ENCODE measurements around the gene PNMA6E.

Gene PNMA6E

DNA sequence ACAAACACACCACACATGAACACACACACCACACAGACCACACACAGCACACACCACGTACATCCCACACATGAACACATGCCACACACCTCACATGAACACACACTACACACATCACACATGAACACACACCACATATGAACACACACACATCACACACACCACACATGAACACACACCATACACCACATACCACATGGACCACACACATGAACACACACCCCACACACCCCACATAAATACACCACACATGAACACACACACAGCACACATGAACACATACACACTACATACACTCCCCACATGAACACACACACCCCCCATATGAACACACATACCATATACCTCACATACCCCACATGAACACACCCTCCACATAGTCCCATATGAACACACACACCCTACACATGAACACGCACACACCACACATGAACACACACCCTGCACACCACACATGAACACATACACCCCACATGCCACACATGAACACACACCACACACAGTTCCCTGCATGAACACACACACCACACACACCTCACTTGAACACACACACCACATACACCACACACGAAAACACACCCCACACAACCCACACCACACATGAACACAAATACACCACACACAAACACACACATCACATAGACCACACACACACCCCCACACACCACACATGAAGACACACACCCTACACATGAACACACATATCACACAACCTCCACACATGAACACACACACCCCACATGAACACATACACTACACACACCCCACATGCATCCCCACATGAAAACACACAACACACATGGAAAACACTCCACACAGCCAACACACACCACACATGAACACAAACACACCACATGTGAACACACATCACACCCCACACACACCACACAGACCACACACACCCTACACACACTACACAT, 18.3 kb downstream of the PNMA6E start:
- DNase-seq = no peak

DNA sequence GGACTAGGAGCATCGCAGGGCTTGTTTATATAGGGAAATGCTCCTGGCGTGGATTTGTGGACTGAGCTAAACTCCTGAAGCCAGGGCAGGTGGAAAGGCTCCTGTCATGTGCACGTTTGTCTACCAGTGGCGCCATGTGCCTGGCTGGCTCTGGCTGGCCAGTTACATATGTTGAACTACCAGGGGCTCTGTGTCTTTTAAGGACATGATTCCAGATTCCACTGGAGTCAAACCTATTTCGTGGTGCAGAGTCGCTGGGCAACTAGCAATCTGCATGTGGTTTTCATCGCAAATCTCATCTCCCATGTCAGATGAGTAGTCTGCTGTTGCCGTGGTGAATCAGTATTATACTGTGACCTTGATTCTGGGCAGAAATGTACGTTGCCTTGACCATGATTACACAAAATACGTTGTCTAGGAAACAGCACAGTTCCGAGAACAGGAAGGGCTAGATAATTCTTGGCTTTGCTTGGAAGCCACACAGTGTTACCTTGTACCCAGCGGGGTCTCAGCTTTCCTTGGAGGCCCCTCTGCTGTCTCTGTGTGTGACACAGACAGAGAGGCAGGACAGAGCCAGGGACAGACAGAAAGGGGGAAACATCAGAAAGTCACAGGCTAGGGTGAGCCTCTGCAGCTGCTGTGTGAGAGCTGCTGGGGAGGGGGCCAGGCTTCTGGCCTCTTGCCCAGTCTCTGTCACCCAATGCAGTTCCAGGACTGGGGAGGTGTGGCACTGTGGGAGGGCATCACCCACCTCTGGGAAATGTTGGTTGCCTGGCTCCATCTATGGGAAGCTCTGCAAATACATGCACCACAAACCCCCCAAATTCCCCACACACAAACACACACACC, 19.2 kb downstream of the PNMA6E start:
- peak; percentile 80 for DNase-seq

DNA sequence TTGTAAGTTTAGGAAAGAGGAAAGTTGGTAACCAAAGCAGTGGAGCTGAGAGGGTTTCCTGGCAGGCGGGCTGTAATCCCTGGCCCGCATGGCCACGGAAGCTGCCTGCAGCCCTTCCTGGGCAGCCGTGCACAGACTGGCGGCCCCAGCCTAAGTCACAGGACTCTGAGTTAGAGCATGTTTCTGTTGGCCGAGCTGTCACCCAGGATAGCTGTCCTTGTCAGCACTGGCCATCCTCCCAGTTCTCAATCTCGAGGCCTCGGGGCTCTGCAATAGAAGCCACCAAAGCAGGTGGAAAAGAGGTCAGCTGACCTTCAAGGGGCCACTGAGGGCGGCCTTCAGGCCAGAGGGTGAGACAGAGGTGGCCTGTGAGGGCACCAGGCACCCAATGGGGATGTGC, 20.5 kb downstream of the PNMA6E start:
- no peak for DNase-seq

DNA sequence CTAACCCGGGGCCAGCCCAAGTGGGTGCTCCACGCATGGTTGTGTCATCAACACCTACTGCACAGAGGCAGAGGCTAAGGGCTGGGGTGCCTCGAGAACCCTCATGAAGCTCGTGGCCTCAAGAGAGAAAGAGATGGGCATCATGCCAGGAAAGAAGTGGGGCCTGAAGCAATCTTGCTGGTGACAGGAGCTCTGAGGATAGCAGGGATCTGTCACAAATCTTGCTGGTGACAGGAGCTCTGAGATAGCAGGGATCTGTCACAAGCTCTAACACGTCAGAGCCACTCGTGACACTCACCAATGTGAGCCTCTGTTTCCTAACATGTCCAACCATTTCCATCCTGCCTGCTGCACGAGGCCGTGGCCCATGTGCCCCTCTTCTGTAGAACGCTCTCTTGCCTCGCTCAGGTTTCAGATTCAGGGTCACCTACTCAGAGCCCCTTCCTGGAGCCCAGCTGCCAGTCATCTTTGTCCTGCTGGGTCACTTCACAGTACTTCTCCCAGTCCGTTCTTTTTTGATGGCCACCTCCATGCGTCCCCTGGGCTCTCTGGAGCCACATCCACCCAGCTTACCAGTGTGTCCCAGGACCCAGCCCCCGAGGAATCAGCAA, 21.1 kb downstream of the PNMA6E start:
- no peak for DNase-seq

DNA sequence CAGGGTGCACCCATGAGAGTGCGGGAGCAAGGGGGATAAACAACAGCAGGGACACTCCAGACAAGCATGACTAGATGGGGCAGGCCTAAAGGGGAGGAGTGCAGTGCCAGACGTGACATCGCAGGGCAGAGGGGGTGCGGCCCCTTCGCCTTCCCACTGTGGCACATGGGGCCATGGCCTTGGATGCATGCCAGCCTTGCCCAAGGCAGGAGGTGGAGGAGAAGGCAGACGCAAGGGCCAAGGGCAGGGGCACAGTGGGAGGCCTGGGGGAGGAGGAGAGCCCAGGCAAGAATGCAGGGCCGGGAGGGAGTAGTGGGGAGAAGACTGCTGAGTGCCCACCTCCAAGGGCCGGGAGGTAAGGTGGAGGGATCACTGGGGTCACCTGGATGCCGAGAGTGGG, 21.6 kb downstream of the PNMA6E start:
- DNase-seq = no peak

DNA sequence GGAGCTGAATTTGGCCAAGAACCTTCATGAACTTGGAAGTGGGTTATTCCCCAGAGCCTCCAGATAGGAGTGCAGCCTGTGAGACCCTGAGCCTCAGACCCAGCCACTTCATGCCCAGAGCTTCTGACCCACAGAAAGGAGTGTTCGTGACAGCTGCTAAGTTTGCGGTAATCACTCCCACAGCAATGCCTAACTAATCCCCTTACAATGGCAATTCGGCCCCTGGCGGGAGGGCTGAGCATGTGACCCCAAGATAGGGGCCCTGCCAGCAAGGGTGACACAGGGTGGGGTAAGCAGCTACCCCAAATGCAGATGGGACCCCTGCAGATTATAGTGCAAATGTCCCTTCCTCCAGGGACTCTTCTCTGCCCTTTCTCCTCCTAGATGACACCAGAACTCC, 22.5 kb downstream of the PNMA6E start:
- DNase-seq = peak; percentile 58

DNA sequence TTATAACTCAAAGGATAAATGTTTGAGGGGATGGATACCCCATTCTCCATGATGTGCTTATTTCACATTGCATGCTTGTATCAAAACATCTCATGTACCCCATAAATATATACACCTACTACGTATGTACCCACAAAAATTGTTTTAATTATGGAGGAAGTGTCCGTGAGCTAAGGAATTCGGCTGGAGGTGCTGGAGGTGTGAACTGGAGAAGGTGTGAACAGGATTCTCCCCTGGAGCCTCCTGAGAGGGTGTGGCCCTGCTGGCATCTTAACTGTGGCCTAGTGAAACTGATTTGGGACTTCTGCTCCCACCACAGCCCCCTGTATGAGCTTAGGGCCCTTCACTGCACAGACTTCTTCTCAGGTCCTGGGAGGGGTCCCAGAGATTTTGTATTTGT, 23.4 kb downstream of the PNMA6E start:
- DNase-seq = no peak

DNA sequence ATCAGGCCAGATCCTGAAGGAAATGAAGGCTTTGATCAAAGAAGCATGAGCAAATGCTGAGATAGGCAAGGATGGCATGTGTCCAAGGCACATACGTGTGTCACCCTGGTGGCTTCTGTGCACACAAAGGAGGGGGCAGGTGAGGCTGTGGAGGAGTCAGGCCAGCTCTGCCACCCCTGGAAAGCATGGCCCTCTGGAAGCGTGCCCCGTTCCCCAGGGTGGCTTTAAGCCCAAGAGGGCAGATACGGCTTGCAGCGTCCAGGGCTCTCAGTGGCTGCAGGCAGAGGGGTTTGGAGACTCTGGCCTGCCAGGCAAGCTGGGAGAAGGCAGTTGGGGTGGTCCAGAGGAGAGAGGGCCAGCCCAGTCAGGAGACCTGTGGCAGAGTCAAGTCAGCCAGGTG, 25.6 kb downstream of the PNMA6E start:
- no peak for DNase-seq

DNA sequence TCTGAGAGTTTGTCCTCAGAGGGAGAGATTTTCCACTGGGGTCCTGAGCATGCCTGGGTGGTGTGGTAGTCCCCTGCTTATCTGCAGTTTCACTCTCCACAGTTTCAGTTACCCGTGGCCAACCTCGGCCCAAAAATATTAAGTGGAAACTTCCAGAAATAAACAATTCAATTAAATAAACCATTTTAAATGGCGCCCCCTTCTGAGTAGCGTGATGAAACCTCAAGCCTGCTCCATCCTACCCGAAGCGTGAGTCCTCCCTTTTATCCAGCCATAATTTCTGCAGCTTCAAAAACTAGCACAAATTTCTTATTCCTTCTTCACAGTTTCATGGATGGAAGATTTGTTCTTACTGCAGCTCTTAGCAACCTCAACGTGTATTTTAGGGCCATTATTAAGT, 26.7 kb downstream of the PNMA6E start:
- no peak for DNase-seq

DNA sequence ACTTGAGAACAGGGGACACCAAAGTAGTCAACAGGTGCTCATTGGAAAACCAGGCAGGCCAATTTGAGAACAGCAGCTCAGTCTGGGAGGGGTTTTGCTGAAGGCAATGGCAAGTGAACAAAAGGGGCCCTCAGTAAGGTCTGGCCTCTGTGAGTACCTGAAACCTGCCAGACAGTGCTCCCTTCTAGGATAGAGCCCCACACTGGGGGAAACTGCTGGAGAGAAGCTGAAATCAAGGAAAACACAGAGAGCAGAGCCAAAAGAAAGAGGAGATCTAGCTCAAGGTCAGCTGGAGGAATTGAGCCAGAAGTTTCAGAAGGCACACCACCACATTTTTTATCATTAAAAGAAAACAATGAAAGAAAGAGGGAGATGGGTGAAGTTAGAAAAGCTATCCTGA, 28.2 kb downstream of the PNMA6E start:
- DNase-seq = no peak

DNA sequence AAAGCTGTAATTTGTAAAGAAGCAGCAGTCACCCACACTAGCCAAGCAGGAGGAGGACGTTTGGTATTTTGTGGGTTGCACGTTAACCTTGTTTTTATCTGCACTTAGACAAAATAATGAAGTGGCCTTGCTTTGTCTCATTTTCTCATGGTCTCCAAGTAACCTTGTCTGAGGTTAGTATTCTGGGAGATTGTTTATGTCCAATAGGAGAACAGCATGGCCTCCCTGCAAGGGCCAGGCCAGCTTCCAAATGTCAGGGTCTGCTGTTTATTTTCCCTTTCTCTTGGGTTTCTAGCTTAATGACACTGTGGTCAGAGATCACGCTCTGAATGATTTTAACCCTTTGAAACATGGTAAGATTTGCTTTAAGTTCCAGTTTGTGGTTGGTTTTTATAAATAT, 29.9 kb downstream of the PNMA6E start:
- no peak for DNase-seq

DNA sequence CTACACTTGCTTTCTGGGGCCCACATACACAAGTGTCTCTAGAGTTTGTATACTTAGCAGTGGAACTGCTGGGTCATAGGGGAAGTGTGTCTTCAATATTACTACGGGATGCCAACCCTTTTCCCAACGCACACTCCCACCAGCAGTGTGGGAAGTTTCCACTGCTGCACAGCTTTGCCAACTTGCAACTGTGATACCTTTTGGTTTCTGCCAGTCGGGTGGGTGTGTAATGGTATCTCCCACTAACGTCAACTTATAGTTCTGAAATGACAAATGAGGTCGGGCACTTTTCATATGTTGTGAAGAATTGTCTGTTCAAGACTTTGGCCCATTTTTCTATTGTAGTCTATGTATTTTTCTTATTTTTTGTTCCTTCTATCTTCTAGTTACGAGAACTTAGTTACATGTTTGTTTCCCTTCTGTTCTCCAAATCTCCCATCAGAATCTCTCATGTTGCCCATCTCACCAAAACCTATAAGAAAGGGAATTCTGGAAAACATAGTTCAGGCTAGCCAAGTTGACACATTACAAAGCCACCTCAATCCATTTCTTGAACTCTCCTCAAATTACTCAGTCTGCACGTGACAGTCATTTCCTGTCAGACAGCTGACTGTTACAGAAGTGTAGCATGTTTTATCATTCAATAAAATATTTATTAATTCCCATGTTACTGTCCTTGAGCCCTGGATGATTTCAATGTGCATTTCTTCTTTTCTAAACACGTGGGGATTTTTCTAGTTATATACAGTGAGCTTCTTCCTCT, 30.7 kb downstream of the PNMA6E start:
- no peak for DNase-seq

DNA sequence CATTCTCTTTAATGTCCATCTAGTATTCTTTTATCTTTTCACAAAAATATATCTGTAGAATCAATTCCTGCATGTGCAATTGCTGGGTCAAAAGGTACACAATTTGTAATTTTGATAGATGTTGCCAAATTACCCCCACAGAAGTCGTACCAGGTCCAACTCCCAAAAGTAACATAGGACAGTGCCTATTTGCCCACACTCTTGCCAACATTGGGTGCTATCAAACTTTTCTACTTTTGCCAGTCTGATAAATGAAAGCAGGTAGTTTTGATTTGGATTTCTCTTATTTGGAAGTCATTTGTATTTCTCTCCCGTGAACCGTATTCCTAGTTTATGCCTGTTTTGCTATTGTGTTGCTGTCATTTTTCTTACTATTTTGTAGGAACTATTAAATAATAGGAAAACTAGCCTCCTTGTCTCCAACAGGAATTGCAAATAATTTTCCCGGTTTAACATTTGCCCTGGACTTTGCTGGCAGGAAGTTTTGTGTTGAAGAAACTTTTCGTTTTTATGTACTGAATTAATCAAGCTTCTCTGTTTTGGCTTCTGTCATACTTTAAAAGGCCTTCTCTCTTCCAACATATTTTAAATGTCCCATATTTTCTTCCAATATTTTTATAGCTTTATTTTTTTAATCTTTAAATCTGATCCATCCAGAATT, 34.1 kb downstream of the PNMA6E start:
- no peak for DNase-seq

DNA sequence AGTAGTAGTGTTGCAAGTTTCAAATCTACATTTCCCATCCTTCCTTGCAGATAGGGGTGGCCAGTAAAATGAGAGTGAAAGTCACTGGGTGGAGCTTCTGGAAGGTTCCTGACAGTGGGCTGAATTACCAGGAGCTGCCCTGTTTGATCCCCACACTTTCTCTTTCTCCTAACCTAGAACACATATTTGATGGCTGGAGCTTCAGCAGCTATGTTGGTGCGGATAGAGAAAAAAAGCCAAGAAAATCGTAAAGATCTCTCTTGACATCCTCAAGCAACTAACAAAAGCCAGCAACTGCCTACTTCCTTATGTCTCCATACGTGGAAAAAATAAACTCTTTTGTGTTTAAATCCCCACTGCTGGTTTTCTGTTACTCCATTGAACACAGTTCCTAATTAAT, 35.0 kb downstream of the PNMA6E start:
- no peak for DNase-seq

DNA sequence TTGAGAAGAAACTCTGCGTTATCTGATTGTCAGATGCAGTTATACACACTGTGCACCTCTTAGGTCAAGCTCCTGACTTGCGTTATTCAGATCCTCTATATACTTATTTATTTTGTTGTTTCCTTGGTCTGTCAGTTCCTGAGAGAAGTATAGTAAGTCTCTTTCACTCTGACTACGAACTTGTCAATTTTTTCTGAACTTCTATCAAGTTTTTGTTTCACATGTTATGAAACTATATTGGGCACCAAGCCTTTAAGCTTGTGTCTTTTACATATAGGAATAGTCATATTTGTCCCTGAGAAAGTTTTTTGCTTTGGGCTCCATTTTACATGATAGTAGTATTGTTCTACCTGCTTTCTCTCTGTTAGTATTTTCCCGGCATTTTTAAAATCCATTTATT, 35.5 kb downstream of the PNMA6E start:
- no peak for DNase-seq

DNA sequence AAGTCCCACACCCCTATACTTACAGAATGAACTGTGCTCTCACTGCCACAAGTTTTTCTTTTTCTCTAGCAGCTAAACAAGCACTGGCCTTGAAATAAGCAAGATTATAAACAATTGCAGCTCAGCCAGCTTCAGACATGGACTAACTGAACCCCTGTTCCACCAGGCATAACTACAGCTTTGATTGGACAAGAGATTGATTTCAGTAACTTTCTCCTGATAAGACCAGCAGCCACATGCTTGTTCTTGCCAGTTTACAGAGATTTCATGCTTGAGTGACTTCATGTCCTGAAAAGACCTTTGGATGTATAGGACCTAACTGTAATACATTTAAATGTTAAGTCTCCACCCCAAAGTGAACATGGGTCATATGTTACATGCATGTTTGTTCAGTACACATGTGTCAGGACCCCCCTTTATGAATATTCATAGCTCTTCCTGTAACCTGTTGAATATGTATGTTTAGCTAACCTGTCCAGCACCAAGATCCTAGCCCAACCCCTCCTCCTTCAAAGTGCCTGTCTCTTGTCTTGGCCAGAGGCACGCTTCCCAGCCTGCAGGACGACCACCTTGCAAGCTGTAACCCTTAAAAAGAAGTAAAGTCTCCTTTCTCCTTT, 39.3 kb downstream of the PNMA6E start:
- DNase-seq = peak; percentile 49

DNA sequence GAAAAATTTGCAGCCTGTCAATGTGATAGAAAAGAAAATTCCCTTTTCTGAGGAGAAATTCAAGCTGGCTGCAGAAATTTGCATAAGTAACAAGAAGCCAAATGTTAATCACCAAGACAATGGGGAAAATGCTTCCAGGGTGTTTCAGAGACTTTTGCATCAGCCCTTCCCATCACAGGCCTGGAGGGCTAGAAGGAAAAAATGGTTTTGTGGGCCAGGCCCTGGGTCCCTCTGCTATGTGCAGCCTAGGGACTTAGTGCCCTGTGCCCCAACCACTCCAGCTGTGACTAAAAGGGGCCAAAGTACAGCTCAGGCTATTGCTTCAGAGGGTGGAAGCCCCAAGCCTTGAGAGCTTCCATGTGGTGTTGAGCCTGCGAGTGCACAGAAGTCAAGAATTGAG, 43.3 kb downstream of the PNMA6E start:
- no peak for DNase-seq

DNA sequence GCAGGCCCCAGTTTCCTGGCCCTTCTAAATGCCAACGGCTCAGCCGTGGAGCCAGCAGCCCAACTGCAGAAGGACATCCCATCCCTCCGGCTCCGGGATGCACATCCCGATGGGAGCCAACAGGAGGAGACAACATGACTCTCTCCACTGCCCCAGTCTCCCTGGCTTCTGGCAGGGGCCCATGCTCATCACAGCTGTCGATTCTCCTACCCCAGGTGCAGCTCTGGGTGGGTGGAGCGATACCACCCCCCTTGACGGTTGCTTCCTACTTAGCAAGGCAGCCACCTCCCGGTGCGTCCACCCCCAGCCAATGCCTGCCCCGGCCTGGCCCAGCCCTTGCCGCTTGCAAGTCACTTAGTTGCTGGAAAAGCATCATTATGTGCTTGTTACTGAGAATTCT, 47.7 kb downstream of the PNMA6E start:
- DNase-seq = peak; percentile 45

DNA sequence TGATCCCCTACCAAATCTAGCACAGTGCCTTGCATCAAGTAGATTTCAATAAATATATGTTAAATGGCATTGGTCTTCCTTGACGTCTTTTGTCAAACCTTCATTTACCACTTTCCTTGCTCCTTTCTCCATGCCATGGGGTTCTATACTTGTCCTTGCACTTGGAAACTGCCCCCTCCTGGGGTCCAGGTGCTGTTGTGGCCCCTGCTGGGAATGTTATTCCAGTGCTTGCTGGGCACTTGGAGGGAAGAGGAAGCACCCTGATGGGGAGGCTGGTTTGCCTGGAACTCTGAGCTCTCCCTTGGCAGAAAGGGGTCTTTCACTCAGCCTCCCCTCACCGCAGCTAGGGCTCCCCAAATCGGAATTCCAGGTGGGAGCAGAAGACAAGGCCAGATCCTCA, 48.3 kb downstream of the PNMA6E start:
- no peak for DNase-seq

DNA sequence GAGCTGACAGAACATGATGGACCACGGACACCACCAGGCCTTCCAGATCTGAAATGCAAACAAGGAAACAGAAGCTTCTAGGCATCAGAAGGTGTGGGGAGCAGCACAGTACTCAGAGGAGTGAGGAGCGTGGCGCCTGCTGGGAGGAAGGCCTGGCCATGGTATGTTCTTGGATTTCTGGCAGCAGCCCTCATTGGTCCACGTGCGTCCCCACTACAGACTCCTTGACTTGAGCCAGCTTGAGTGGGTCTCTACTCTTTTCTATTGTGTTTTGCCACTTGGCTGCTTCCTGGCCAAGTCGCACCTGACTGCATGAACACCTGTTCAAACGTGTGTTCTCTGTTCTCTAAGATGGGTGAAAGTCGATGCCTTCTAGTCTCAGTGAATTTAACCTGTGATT, 49.2 kb downstream of the PNMA6E start:
- DNase-seq = no peak

DNA sequence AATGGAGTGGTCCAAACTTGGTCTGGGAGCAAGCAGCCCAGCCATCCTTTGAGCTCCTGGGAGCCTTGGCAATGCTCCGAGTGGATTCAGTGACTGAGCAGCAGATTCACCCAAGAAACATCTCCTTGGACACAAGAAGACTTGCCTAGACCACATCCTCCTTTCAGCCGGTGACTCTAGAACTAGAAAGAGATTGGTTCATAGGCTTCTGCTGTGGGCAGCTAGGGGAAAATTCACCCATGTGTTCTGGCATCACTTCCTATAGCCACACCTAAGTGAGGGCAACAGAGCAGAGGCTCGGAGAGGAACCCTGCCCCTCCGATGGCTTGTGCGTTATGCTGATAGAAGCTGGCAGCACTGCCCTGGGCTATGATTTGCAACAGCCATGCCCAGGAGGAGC, 51.2 kb downstream of the PNMA6E start:
- DNase-seq = no peak

DNA sequence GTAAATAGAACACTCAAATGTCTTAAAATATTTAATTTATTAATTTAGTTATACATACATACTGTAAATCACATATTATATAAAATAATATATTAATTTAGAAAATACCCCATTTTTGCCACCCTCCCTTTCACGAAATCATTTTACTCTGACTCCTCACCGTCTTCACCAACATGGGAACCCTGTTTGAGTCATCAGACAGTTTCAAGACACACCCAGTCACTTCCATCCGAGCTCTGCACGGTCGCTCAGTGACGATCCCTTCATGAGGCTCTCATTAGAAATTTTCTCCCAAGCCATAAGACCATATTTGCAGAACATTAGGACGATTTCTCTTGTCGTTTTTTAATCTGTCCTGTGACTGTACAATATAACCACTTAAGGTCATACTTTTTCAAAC, 52.7 kb downstream of the PNMA6E start:
- DNase-seq = no peak

Measured in NCI-H82 (cell line).